HG03108 (cell line): ENCODE results near the gene RNF19B.

Source experiments
- ATAC-seq: cut with Tn5 transposase; IDR thresholded peaks from one replicate; pipeline ENCODE4 v1.9.1; 2021; ENCODE audit warnings: moderate library complexity; ENCODE audit not compliant: unreplicated experiment

RNF19B gene

GRCh38 chr1:32891241-32891570, 73.4 kb downstream of the RNF19B start:
- ATAC-seq, result no peak

GRCh38 chr1:32890516-32891240, 73.9 kb downstream of the RNF19B start:
- ATAC-seq, result no peak

GRCh38 chr1:32889731-32890278, 74.8 kb downstream of the RNF19B start:
- no peak for ATAC-seq

- ATAC-seq, result no peak
Observed at GRCh38 chr1:32888677-32889420, 75.8 kb downstream of the RNF19B start.

- ATAC-seq, result no peak
Observed at GRCh38 chr1:32888134-32888533, 76.5 kb downstream of the RNF19B start.

GRCh38 chr1:32887623-32888022, 77.0 kb downstream of the RNF19B start:
- no peak for ATAC-seq

GRCh38 chr1:32886828-32887414, 77.7 kb downstream of the RNF19B start:
- no peak for ATAC-seq
